MM.1S (cell line): ENCODE measurements around the gene YJEFN3.

Source experiments
- DNase-seq: peaks from one replicate; pipeline ENCODE4 v3.0.0-alpha.2; 2015
- H2AFZ ChIP-seq: fragments of 300-600 bp; sonication (generic); 2 replicates; pipeline ENCODE4 v1.6.0; 2016; ENCODE audit warnings: antibody characterized with exemption, low read length
- H3F3A ChIP-seq: fragments of 300-600 bp; sonication (generic); 2 replicates; pipeline ENCODE4 v1.6.1; 2016; ENCODE audit warnings: mild to moderate bottlenecking, antibody characterized with exemption, low read length, moderate library complexity, mixed read lengths; ENCODE audit not compliant: insufficient read depth
- H3K27ac ChIP-seq: fragments of 300-600 bp; sonication (generic); 2 replicates; pipeline ENCODE4 v1.5.1; 2016; ENCODE audit warnings: mild to moderate bottlenecking, low read length
- H3K27me3 ChIP-seq: fragments of 300-600 bp; sonication (generic); replicated peaks from 2 replicates; pipeline ENCODE4 v1.6.0; 2016; ENCODE audit warnings: low read length; ENCODE audit not compliant: insufficient read depth
- H3K36me3 ChIP-seq: fragments of 300-600 bp; sonication (generic); replicated peaks from 2 replicates; pipeline ENCODE4 v1.6.1; 2016; ENCODE audit warnings: mild to moderate bottlenecking, low read length, mixed read lengths; ENCODE audit not compliant: insufficient read depth
- H3K4me1 ChIP-seq: fragments of 300-600 bp; sonication (generic); 2 replicates; pipeline ENCODE4 v1.6.1; 2016; ENCODE audit warnings: low read length, mixed read lengths
- H3K4me2 ChIP-seq: fragments of 300-600 bp; sonication (generic); 2 replicates; pipeline ENCODE4 v1.6.0; 2016; ENCODE audit warnings: low read depth, low read length
- H3K4me3 ChIP-seq: fragments of 300-600 bp; sonication (generic); 2 replicates; pipeline ENCODE4 v1.5.1; 2016; ENCODE audit warnings: low read length, mixed read lengths
- H3K79me2 ChIP-seq: fragments of 300-600 bp; sonication (generic); 2 replicates; pipeline ENCODE4 v1.6.1; 2016; ENCODE audit warnings: mixed run types, low read length, mixed read lengths
- H3K9ac ChIP-seq: fragments of 300-600 bp; sonication (generic); 2 replicates; pipeline ENCODE4 v1.6.1; 2016; ENCODE audit warnings: low read length, mixed read lengths
- H3K9me2 ChIP-seq: fragments of 300-600 bp; sonication (generic); replicated peaks from 2 replicates; pipeline ENCODE4 v1.6.1; 2016; ENCODE audit warnings: mild to moderate bottlenecking, low read length, mixed read lengths; ENCODE audit not compliant: insufficient read depth
- H3K9me3 ChIP-seq: fragments of 300-600 bp; sonication (generic); replicated peaks from 2 replicates; pipeline ENCODE4 v1.6.1; 2016; ENCODE audit warnings: mild to moderate bottlenecking, low read length, mixed read lengths; ENCODE audit not compliant: insufficient read depth
- H4K20me1 ChIP-seq: fragments of 300-600 bp; sonication (generic); 2 replicates; pipeline ENCODE4 v1.6.1; 2016; ENCODE audit warnings: mild to moderate bottlenecking, low read length, moderate library complexity, mixed read lengths; ENCODE audit not compliant: insufficient read depth
- CTCF ChIP-seq: fragments of 300-600 bp; sonication (generic); IDR thresholded peaks from 2 replicates; pipeline ENCODE4 v1.5.1; 2016; ENCODE audit warnings: antibody characterized with exemption, low read length, mixed read lengths
- EZH2 ChIP-seq: fragments of 300-600 bp; sonication (generic); optimal IDR thresholded peaks from 2 replicates; pipeline ENCODE3; 2017; ENCODE audit warnings: low read depth, mild to moderate bottlenecking, antibody characterized with exemption, low read length, mixed read lengths
- EZH2phosphoT487 ChIP-seq: fragments of 300-600 bp; sonication (generic); IDR thresholded peaks from 2 replicates; pipeline ENCODE4 v1.6.1; 2018; ENCODE audit warnings: antibody characterized with exemption, low read length

YJEFN3 gene

GRCh38 chr19:19529783-19530422 is 1.2 kb downstream of the YJEFN3 start:
- Histone ChIP-seq H3K27me3 (no peaks in the 10 kb centered on the region), H3K9me2 (no peaks in the 10 kb centered on the region), H3K9me3 (no peaks in the 10 kb centered on the region), H3K4me3 (no peak overlapping the region), H3K79me2 (no peaks in the 10 kb centered on the region), H3K27ac (no peak overlapping the region), H3K9ac (no peak overlapping the region), H3K4me2 (no peak overlapping the region), H3K4me1 (no peaks in the 10 kb centered on the region), H3F3A (no peaks in the 10 kb centered on the region), H4K20me1 (no peaks in the 10 kb centered on the region), H2AFZ (no peak overlapping the region), H3K36me3 (no peaks in the 10 kb centered on the region)
- TF ChIP-seq EZH2phosphoT487 (no peak), EZH2 (no peak), CTCF (no peak)
- DNase-seq = no peak

- H3K27ac ChIP-seq = no peak overlapping the region
- no peaks in the 10 kb centered on the region for H3K4me1 ChIP-seq
- H3K36me3 ChIP-seq = no peaks in the 10 kb centered on the region
- no peaks in the 10 kb centered on the region for H3F3A ChIP-seq
- no peak overlapping the region for H2AFZ ChIP-seq
- H4K20me1 ChIP-seq = no peaks in the 10 kb centered on the region
- no peaks in the 10 kb centered on the region for H3K9me3 ChIP-seq
- no peak overlapping the region for H3K4me2 ChIP-seq
- H3K27me3 ChIP-seq = no peaks in the 10 kb centered on the region
- TF ChIP-seq EZH2 = no peak
- TF ChIP-seq EZH2phosphoT487 = no peak
- TF ChIP-seq CTCF = no peak
- H3K79me2 ChIP-seq = no peaks in the 10 kb centered on the region
- no peak overlapping the region for H3K9ac ChIP-seq
- H3K4me3 ChIP-seq = no peak overlapping the region
- DNase-seq = no peak
- no peaks in the 10 kb centered on the region for H3K9me2 ChIP-seq
These were observed 1.7 kb downstream of the YJEFN3 start for GRCh38 chr19:19530423-19530804.

GRCh38 chr19:19530889-19531288 is 2.2 kb downstream of the YJEFN3 start:
- no peak for TF ChIP-seq CTCF
- TF ChIP-seq EZH2 = no peak
- no peak for TF ChIP-seq EZH2phosphoT487
- no peak overlapping the region for H3K9ac ChIP-seq

More at GRCh38 chr19:19530889-19531288, 2.2 kb downstream of the YJEFN3 start:
- Histone ChIP-seq H3K9me3 (no peaks in the 10 kb centered on the region), H3K4me2 (no peak overlapping the region), H3K4me1 (no peaks in the 10 kb centered on the region), H3K27me3 (no peaks in the 10 kb centered on the region), H2AFZ (no peak overlapping the region), H3F3A (no peaks in the 10 kb centered on the region), H3K27ac (no peak overlapping the region), H4K20me1 (no peaks in the 10 kb centered on the region), H3K4me3 (no peak overlapping the region), H3K36me3 (no peaks in the 10 kb centered on the region), H3K9me2 (no peaks in the 10 kb centered on the region), H3K79me2 (no peaks in the 10 kb centered on the region)
- DNase-seq = no peak
